NCI-H2029 treated with DMSO at 0.1 percent for 48 hours (cell line): ENCODE data around the gene IQCN.
"Not testable (repeated sequence)": the region's sequence is repeated elsewhere in the genome, so short reads cannot be mapped to it uniquely, and the experiment has no call there.

Experiments used
- DNase-seq: peaks from one replicate; lab custom pipeline; 2025; lab: John Stamatoyannopoulos, UW

Gene IQCN

GRCh38 chr19:18230941-18231734 lies 43.1 kb downstream of the IQCN start:
- DNase-seq: no peak

GRCh38 chr19:18229915-18230314 lies 44.3 kb downstream of the IQCN start:
- no peak for DNase-seq

GRCh38 chr19:18229474-18229873 lies 44.8 kb downstream of the IQCN start:
- no peak for DNase-seq

GRCh38 chr19:18227781-18228271 lies 46.4 kb downstream of the IQCN start:
- no peak for DNase-seq

GRCh38 chr19:18226956-18227780 lies 47.1 kb downstream of the IQCN start:
- no peak for DNase-seq

GRCh38 chr19:18225702-18226468 lies 48.4 kb downstream of the IQCN start, which contains the start of gene PDE4C:
Gene PDE4C, minus strand, starts transcription at chr19:18226438. Its CDS starts 23 bp downstream, at chr19:18226415.
- no peak for DNase-seq

- no peak for DNase-seq
These were observed 48.9 kb downstream of the IQCN start for GRCh38 chr19:18225355-18225701.

- DNase-seq: peak; percentile 85
These were observed 49.5 kb downstream of the IQCN start for GRCh38 chr19:18224525-18225354.

GRCh38 chr19:18223860-18224524 lies 50.3 kb downstream of the IQCN start:
- DNase-seq: peak; percentile 53

- DNase-seq: no peak
These were observed 52.2 kb downstream of the IQCN start for GRCh38 chr19:18221815-18222725.

- DNase-seq: no peak
These were observed 53.5 kb downstream of the IQCN start for GRCh38 chr19:18220632-18221275.

- no peak for DNase-seq
These were observed 54.2 kb downstream of the IQCN start for GRCh38 chr19:18219911-18220631.

- DNase-seq: no peak
These were observed 55.7 kb downstream of the IQCN start for GRCh38 chr19:18218600-18218999.

- no peak for DNase-seq
These were observed 56.1 kb downstream of the IQCN start for GRCh38 chr19:18218159-18218558.

- no peak for DNase-seq
These were observed 57.5 kb downstream of the IQCN start for GRCh38 chr19:18216789-18217188.

- DNase-seq: no peak
These were observed 59.3 kb downstream of the IQCN start for GRCh38 chr19:18214779-18215433.

GRCh38 chr19:18211683-18212082 lies 62.6 kb downstream of the IQCN start:
- DNase-seq: no peak

GRCh38 chr19:18209912-18210311 lies 64.3 kb downstream of the IQCN start:
- not testable (repeated sequence) for DNase-seq
